HEK293 (cell line): ENCODE measurements around the gene NKAPD1.
A peak's percentile ranks its signal among the peaks of the same experiment; 100 is the strongest.

ENCODE experiments used
- BCL11B ChIP-seq: fragments of 450-650 bp; formaldehyde crosslinking; IDR thresholded peaks from 2 replicates; pipeline ENCODE4 v1.5.1; 2016; ENCODE audit warnings: low read depth, missing biosample characterization, missing genetic modification characterization
- HOXD13 ChIP-seq: sonication (generic); formaldehyde crosslinking; IDR thresholded peaks from 2 replicates; pipeline ENCODE4 v1.8.0; 2022; ENCODE audit warnings: missing genetic modification reagents, borderline replicate concordance
- IKZF3 ChIP-seq: fragments of 450-650 bp; IDR thresholded peaks from 2 replicates; pipeline ENCODE4 v1.5.0; 2018; ENCODE audit warnings: missing biosample characterization, mild to moderate bottlenecking, missing genetic modification characterization, moderate library complexity
- KLF1 ChIP-seq: fragments of 450-650 bp; formaldehyde crosslinking; IDR thresholded peaks from 2 replicates; pipeline ENCODE4 v1.5.1; 2016; ENCODE audit warnings: missing biosample characterization, missing genetic modification characterization
- KLF10 ChIP-seq: fragments of 450-650 bp; IDR thresholded peaks from 2 replicates; pipeline ENCODE4 v1.5.1; 2018; ENCODE audit warnings: missing biosample characterization, mild to moderate bottlenecking, missing genetic modification characterization
- KLF7 ChIP-seq: fragments of 450-650 bp; formaldehyde crosslinking; IDR thresholded peaks from 2 replicates; pipeline ENCODE4 v1.5.1; 2016; ENCODE audit warnings: missing biosample characterization, missing genetic modification characterization, borderline replicate concordance
- MEIS1 ChIP-seq: sonication (generic); formaldehyde crosslinking; IDR thresholded peaks from 2 replicates; pipeline ENCODE4 v1.8.1; 2022; ENCODE audit warnings: missing genetic modification reagents, mild to moderate bottlenecking, borderline replicate concordance
- SP3 ChIP-seq: fragments of 450-650 bp; formaldehyde crosslinking; IDR thresholded peaks from 2 replicates; pipeline ENCODE4 v1.5.1; 2016; ENCODE audit warnings: missing biosample characterization, missing genetic modification characterization
- TCF7L2 ChIP-seq: IDR thresholded peaks from 2 replicates; pipeline ENCODE4 v1.6.1; 2011; ENCODE audit warnings: low read depth, mild to moderate bottlenecking, inconsistent platforms, low read length, moderate library complexity, borderline replicate concordance
- TRIM28 ChIP-seq: IDR thresholded peaks from 2 replicates; pipeline ENCODE4 v1.6.1; 2011; ENCODE audit warnings: low read length, control low read depth, borderline replicate concordance
- ZBTB17 ChIP-seq: fragments of 450-650 bp; formaldehyde crosslinking; IDR thresholded peaks from 2 replicates; pipeline ENCODE4 v1.5.1; 2016; ENCODE audit warnings: missing biosample characterization, missing genetic modification characterization
- ZFHX2 ChIP-seq: fragments of 450-650 bp; formaldehyde crosslinking; conservative IDR thresholded peaks from 2 replicates; pipeline ENCODE4 v1.5.1; 2016; ENCODE audit warnings: missing biosample characterization, missing genetic modification characterization
- ZNF133 ChIP-seq: fragments of 450-650 bp; formaldehyde crosslinking; IDR thresholded peaks from 2 replicates; pipeline ENCODE4 v1.5.1; 2016; ENCODE audit warnings: missing biosample characterization, missing genetic modification characterization
- ZNF138 ChIP-seq: fragments of 450-650 bp; formaldehyde crosslinking; IDR thresholded peaks from 2 replicates; pipeline ENCODE4 v1.5.1; 2016; ENCODE audit warnings: missing biosample characterization, missing genetic modification characterization, borderline replicate concordance
- ZNF140 ChIP-seq: fragments of 450-650 bp; formaldehyde crosslinking; IDR thresholded peaks from 2 replicates; pipeline ENCODE4 v1.5.1; 2016; ENCODE audit warnings: missing biosample characterization, missing genetic modification characterization
- ZNF155 ChIP-seq: fragments of 450-650 bp; formaldehyde crosslinking; IDR thresholded peaks from 2 replicates; pipeline ENCODE4 v1.5.1; 2016; ENCODE audit warnings: missing biosample characterization, missing genetic modification characterization
- ZNF214 ChIP-seq: fragments of 450-650 bp; formaldehyde crosslinking; IDR thresholded peaks from 2 replicates; pipeline ENCODE4 v1.5.1; 2017; ENCODE audit warnings: missing biosample characterization, mild to moderate bottlenecking, missing genetic modification characterization, borderline replicate concordance
- ZNF223 ChIP-seq: fragments of 450-650 bp; formaldehyde crosslinking; IDR thresholded peaks from 2 replicates; pipeline ENCODE4 v1.5.1; 2016; ENCODE audit warnings: missing biosample characterization, missing genetic modification characterization
- ZNF248 ChIP-seq: fragments of 450-650 bp; formaldehyde crosslinking; IDR thresholded peaks from 2 replicates; pipeline ENCODE4 v1.5.1; 2017; ENCODE audit warnings: missing biosample characterization, missing genetic modification characterization
- ZNF311 ChIP-seq: fragments of 450-650 bp; formaldehyde crosslinking; IDR thresholded peaks from 2 replicates; pipeline ENCODE4 v1.5.1; 2017; ENCODE audit warnings: missing biosample characterization, missing genetic modification characterization, borderline replicate concordance
- ZNF404 ChIP-seq: fragments of 450-650 bp; formaldehyde crosslinking; IDR thresholded peaks from 2 replicates; pipeline ENCODE4 v1.5.1; 2017; ENCODE audit warnings: missing biosample characterization, missing genetic modification characterization
- ZNF473 ChIP-seq: fragments of 450-650 bp; formaldehyde crosslinking; IDR thresholded peaks from 2 replicates; pipeline ENCODE4 v1.5.1; 2017; ENCODE audit warnings: missing biosample characterization, missing genetic modification characterization
- ZNF510 ChIP-seq: fragments of 450-650 bp; formaldehyde crosslinking; IDR thresholded peaks from 2 replicates; pipeline ENCODE4 v1.5.1; 2018; ENCODE audit warnings: mild to moderate bottlenecking, missing genetic modification characterization, missing biosample characterization; ENCODE audit not compliant: insufficient replicate concordance
- ZNF561 ChIP-seq: fragments of 450-650 bp; IDR thresholded peaks from 2 replicates; pipeline ENCODE4 v1.5.1; 2018; ENCODE audit warnings: missing biosample characterization, missing genetic modification characterization, borderline replicate concordance
- ZNF626 ChIP-seq: fragments of 450-650 bp; sonication (Bioruptor Pico); formaldehyde crosslinking; IDR thresholded peaks from 2 replicates; pipeline ENCODE4 v1.5.1; 2018; ENCODE audit warnings: missing biosample characterization, missing genetic modification characterization, inconsistent platforms
- ZNF658 ChIP-seq: fragments of 450-650 bp; formaldehyde crosslinking; IDR thresholded peaks from 2 replicates; pipeline ENCODE4; 2016; ENCODE audit warnings: missing biosample characterization, missing genetic modification characterization
- ZNF664 ChIP-seq: fragments of 450-650 bp; formaldehyde crosslinking; IDR thresholded peaks from 2 replicates; pipeline ENCODE4 v1.5.1; 2016; ENCODE audit warnings: missing biosample characterization, missing genetic modification characterization
- ZNF670 ChIP-seq: fragments of 450-650 bp; formaldehyde crosslinking; IDR thresholded peaks from 2 replicates; pipeline ENCODE4 v1.5.1; 2016; ENCODE audit warnings: missing biosample characterization, missing genetic modification characterization, low read depth
- ZNF76 ChIP-seq: fragments of 450-650 bp; formaldehyde crosslinking; IDR thresholded peaks from 2 replicates; pipeline ENCODE4; 2016; ENCODE audit warnings: low read depth, missing biosample characterization, missing genetic modification characterization, borderline replicate concordance
- ZNF768 ChIP-seq: fragments of 450-650 bp; formaldehyde crosslinking; IDR thresholded peaks from 2 replicates; pipeline ENCODE4 v1.5.1; 2018; ENCODE audit warnings: missing biosample characterization, mild to moderate bottlenecking, missing genetic modification characterization
- ZNF791 ChIP-seq: fragments of 450-650 bp; formaldehyde crosslinking; IDR thresholded peaks from 2 replicates; pipeline ENCODE4 v1.5.1; 2016; ENCODE audit warnings: missing biosample characterization, missing genetic modification characterization
- ZSCAN30 ChIP-seq: fragments of 450-650 bp; IDR thresholded peaks from 2 replicates; pipeline ENCODE4 v1.5.1; 2018; ENCODE audit warnings: missing biosample characterization, mild to moderate bottlenecking, missing genetic modification characterization, moderate library complexity
- TF ChIP-seq, protein P1 (sequence below): fragments of 450-650 bp; formaldehyde crosslinking; IDR thresholded peaks from 2 replicates; pipeline ENCODE4 v1.5.1; 2016; ENCODE audit warnings: missing biosample characterization, missing genetic modification characterization, low read depth
- TF ChIP-seq, protein P2 (sequence below): fragments of 450-650 bp; formaldehyde crosslinking; IDR thresholded peaks from 2 replicates; pipeline ENCODE4 v1.5.1; 2016; ENCODE audit warnings: missing biosample characterization, missing genetic modification characterization
- TF ChIP-seq, protein P3 (sequence below): fragments of 450-650 bp; formaldehyde crosslinking; IDR thresholded peaks from 2 replicates; pipeline ENCODE4 v1.5.1; 2017; ENCODE audit warnings: missing biosample characterization, missing genetic modification characterization
- TF ChIP-seq, protein P4 (sequence below): fragments of 450-650 bp; formaldehyde crosslinking; IDR thresholded peaks from 2 replicates; pipeline ENCODE4 v1.5.1; 2017; ENCODE audit warnings: missing biosample characterization, missing genetic modification characterization

The NKAPD1 gene

DNA sequence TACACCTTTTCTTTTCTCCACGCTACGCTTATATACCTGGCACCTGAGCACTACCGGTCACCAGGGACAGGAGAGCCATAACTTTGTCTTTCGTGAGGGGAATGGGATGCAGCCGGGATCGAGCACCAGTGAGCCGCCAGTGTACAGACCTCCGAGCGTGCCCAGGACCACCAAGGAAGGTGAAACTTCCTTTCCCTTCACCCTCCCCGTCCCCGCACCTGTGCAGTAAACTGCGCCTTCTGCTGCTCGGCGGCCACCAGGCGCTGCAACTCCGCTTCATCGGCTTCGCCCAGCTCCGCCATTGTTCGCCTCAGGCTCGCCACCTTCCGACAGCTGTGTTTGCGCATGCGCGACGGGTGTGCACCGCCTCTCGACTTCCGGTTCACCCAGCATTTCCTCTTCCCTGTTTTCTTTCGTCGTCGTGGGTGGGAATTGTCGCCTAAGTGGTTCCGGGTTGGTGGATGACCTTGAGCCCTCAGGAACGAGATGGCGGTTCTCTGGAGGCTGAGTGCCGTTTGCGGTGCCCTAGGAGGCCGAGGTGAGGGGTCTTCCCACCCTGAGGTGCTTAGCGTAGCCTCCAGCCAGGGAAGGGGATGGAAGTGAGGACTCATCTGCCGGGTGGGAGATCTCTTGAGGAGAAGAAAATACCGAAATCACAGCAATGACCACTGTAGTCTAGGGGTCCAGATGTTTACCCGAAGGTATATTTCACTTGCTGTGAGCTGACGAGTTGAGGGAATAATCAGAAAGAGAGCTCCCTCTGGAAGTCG is 12.5 kb downstream of the NKAPD1 start, which contains the start of the genes SDHD and TIMM8B (continued):
- TF ChIP-seq ZNF214 (tag by site-specific recombination) (no peak), TRIM28 (peak; percentile 29; the same call in 1 of the 2 replicates), ZNF404 (tag by site-specific recombination) (no peak), MEIS1 (no peak), ZNF223 (no peak), ZNF768 (tag by site-specific recombination) (no peak), ZNF664 (tag by site-specific recombination) (no peak), ZNF76 (tag by site-specific recombination) (peak; percentile 78), ZNF473 (tag by site-specific recombination) (no peak), ZNF155 (tag by site-specific recombination) (no peak), ZNF133 (tag by site-specific recombination) (no peak), KLF1 (tag by site-specific recombination) (no peak), ZNF510 (tag by site-specific recombination) (no peak), ZNF248 (no peak), KLF7 (no peak), IKZF3 (tag by site-specific recombination) (0 out of 2 replicates have a peak, but pooled peaks have one; percentile 30), ZNF561 (no peak), ZNF658 (tag by site-specific recombination) (no peak), KLF10 (tag by site-specific recombination) (no peak), ZNF626 (no peak), HOXD13 (no peak), TCF7L2 (no peak), ZSCAN30 (tag by site-specific recombination) (no peak), BCL11B (tag by site-specific recombination) (no peak), SP3 (peak; percentile 68), ZNF791 (tag by site-specific recombination) (no peak), ZNF311 (tag by site-specific recombination) (no peak), ZNF670 (tag by site-specific recombination) (no peak), ZFHX2 (tag by site-specific recombination) (peak; percentile 67), ZNF140 (tag by site-specific recombination) (no peak), ZBTB17 (tag by site-specific recombination) (0 out of 2 replicates have a peak, but pooled peaks have one; percentile 38), ZNF138 (no peak)
- TF ChIP-seq, protein P1, sequence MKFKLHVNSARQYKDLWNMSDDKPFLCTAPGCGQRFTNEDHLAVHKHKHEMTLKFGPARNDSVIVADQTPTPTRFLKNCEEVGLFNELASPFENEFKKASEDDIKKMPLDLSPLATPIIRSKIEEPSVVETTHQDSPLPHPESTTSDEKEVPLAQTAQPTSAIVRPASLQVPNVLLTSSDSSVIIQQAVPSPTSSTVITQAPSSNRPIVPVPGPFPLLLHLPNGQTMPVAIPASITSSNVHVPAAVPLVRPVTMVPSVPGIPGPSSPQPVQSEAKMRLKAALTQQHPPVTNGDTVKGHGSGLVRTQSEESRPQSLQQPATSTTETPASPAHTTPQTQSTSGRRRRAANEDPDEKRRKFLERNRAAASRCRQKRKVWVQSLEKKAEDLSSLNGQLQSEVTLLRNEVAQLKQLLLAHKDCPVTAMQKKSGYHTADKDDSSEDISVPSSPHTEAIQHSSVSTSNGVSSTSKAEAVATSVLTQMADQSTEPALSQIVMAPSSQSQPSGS (tag by site-specific recombination) = no peak
- TF ChIP-seq, protein P2, sequence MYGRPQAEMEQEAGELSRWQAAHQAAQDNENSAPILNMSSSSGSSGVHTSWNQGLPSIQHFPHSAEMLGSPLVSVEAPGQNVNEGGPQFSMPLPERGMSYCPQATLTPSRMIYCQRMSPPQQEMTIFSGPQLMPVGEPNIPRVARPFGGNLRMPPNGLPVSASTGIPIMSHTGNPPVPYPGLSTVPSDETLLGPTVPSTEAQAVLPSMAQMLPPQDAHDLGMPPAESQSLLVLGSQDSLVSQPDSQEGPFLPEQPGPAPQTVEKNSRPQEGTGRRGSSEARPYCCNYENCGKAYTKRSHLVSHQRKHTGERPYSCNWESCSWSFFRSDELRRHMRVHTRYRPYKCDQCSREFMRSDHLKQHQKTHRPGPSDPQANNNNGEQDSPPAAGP (tag by site-specific recombination) = 0 out of 2 replicates have a peak, but pooled peaks have one; percentile 54
- TF ChIP-seq, protein P3, sequence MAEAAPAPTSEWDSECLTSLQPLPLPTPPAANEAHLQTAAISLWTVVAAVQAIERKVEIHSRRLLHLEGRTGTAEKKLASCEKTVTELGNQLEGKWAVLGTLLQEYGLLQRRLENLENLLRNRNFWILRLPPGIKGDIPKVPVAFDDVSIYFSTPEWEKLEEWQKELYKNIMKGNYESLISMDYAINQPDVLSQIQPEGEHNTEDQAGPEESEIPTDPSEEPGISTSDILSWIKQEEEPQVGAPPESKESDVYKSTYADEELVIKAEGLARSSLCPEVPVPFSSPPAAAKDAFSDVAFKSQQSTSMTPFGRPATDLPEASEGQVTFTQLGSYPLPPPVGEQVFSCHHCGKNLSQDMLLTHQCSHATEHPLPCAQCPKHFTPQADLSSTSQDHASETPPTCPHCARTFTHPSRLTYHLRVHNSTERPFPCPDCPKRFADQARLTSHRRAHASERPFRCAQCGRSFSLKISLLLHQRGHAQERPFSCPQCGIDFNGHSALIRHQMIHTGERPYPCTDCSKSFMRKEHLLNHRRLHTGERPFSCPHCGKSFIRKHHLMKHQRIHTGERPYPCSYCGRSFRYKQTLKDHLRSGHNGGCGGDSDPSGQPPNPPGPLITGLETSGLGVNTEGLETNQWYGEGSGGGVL = no peak
- TF ChIP-seq, protein P4, sequence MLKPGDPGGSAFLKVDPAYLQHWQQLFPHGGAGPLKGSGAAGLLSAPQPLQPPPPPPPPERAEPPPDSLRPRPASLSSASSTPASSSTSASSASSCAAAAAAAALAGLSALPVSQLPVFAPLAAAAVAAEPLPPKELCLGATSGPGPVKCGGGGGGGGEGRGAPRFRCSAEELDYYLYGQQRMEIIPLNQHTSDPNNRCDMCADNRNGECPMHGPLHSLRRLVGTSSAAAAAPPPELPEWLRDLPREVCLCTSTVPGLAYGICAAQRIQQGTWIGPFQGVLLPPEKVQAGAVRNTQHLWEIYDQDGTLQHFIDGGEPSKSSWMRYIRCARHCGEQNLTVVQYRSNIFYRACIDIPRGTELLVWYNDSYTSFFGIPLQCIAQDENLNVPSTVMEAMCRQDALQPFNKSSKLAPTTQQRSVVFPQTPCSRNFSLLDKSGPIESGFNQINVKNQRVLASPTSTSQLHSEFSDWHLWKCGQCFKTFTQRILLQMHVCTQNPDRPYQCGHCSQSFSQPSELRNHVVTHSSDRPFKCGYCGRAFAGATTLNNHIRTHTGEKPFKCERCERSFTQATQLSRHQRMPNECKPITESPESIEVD (tag by site-specific recombination) = no peak
